Neural crest cell (in vitro differentiated cells): Measurements from ENCODE around the gene FOXC1. TPM values are rescaled to one million over a fixed set of nuclear protein-coding genes. Genes with fewer than 3 reads are reported as not detected.

Source experiments
- DNase-seq: peaks from one replicate; pipeline ENCODE4 v3.0.0; 2021; ENCODE audit warnings: low read depth, mixed read lengths, low spot score
- H3K27ac Mint-ChIP-seq: one replicate; pipeline ENCODE4 v1.8.0; 2021; ENCODE audit warnings: mild to moderate bottlenecking, mixed read lengths; ENCODE audit not compliant: unreplicated experiment
- H3K27me3 Mint-ChIP-seq: 2 replicates; pipeline ENCODE4 v1.8.0; 2021; ENCODE audit warnings: low read depth, mild to moderate bottlenecking, mixed read lengths
- H3K36me3 Mint-ChIP-seq: 2 replicates; pipeline ENCODE4 v1.8.0; 2021; ENCODE audit warnings: low read depth, mild to moderate bottlenecking, mixed read lengths
- H3K4me1 Mint-ChIP-seq: 2 replicates; pipeline ENCODE4 v1.8.0; 2021; ENCODE audit warnings: mixed read lengths
- H3K4me3 Mint-ChIP-seq: one replicate; pipeline ENCODE4 v1.8.0; 2021; ENCODE audit warnings: mild to moderate bottlenecking, mixed read lengths
- H3K9me3 Mint-ChIP-seq: 2 replicates; pipeline ENCODE4 v1.8.0; 2021; ENCODE audit warnings: mixed read lengths
- total RNA-seq: library from RNA; stranded (reverse); gene quantifications from 2 replicates; pipeline ENCODE4 v1.2.1, GENCODE V29; 2021
- TF ChIP-seq, protein P1 (sequence below): fragments of 200-600 bp; sonication (generic); conservative IDR thresholded peaks from 2 replicates; pipeline ENCODE4 v1.5.0; 2021; ENCODE audit warnings: antibody characterized with exemption, mild to moderate bottlenecking

The FOXC1 gene
- total RNA-seq, 1 donor from 2014 or later = 1.7 TPM

DNA sequence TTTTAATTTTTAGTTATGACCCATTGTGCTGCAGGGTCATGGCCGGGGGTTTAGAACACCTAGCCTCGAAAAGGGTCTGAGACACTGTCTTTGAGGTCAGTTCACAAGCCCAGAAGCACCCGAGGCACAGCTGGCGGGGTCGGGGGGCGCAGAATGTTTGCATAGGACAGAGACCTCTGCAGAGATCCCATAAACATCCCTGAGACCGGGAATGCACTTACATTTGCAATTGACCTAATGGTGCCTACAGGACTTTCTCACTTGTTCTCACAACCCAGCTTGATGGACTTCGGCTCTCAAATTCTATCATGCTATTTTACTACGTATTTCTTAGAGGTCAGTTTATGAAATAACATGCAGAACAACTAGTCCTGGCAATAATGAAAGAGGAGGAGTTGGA, 33.5 kb upstream of the FOXC1 start:
- Mint-ChIP-seq H3K4me3 (no peak overlapping the region), H3K27me3 (no peaks in the 10 kb centered on the region), H3K9me3 (peaks cover 7% of the 10 kb centered on the region), H3K36me3 (peaks cover 7% of the 10 kb centered on the region), H3K4me1 (peaks cover 31% of the 10 kb centered on the region), H3K27ac (no peak overlapping the region)
- TF ChIP-seq, protein P1, sequence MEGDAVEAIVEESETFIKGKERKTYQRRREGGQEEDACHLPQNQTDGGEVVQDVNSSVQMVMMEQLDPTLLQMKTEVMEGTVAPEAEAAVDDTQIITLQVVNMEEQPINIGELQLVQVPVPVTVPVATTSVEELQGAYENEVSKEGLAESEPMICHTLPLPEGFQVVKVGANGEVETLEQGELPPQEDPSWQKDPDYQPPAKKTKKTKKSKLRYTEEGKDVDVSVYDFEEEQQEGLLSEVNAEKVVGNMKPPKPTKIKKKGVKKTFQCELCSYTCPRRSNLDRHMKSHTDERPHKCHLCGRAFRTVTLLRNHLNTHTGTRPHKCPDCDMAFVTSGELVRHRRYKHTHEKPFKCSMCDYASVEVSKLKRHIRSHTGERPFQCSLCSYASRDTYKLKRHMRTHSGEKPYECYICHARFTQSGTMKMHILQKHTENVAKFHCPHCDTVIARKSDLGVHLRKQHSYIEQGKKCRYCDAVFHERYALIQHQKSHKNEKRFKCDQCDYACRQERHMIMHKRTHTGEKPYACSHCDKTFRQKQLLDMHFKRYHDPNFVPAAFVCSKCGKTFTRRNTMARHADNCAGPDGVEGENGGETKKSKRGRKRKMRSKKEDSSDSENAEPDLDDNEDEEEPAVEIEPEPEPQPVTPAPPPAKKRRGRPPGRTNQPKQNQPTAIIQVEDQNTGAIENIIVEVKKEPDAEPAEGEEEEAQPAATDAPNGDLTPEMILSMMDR = no peak
- no peak for DNase-seq

DNA sequence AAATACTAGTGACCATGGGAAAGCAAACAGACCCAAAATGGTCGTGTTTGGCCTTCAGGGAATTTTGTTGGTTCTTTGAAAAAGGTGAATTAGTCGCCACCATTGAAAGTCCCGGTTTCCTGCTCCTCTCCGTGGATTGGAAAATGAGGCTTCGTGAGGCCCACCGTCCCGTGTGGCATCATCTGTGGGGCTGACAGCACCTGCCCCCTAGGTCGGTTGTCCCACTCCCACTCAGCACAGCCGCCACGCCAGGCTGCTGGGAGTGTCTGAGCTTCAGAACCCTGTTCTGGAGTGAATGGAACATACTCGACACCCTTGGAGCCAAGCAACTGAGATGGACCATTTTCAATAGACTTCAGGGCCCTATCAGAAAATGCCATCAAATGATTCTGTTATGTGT, 33.0 kb upstream of the FOXC1 start:
- peaks cover 1% of the 10 kb centered on the region for H3K9me3 Mint-ChIP-seq
- H3K4me3 Mint-ChIP-seq = no peak overlapping the region
- H3K36me3 Mint-ChIP-seq = peaks cover 1% of the 10 kb centered on the region
- TF ChIP-seq, protein P1 = no peak
- no peak for DNase-seq
- no peaks in the 10 kb centered on the region for H3K27me3 Mint-ChIP-seq
- H3K27ac Mint-ChIP-seq = no peak overlapping the region
- H3K4me1 Mint-ChIP-seq = peaks cover 31% of the 10 kb centered on the region

DNA sequence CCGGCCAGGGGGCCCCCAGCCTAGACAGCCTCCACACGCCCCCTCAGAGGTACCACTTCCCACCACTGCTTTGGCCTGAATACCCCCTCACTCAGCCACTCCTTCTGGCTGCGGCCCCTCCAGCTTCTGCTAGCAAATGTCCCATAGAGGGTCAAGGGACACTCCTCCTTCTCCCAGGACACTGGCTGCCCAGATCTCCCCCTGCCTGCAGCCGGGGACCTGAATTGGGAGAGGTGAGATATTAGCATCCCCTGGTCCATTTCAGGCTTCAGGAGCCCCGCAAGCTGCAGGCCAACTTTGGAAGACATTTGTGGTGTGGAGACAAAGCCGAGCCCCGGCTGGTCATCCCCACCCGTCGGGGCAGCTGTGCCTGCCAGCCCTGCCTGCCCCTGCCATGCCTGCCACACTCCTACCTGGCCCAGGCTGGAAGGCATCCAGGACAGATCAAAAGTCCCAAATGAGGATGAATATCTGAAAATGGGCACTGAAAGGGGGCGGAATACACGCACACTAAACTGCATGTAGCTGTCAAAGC, 32.5 kb upstream of the FOXC1 start:
- Mint-ChIP-seq H3K4me1 (peaks cover 31% of the 10 kb centered on the region), H3K4me3 (no peak overlapping the region), H3K36me3 (no peaks in the 10 kb centered on the region), H3K9me3 (no peaks in the 10 kb centered on the region), H3K27me3 (no peaks in the 10 kb centered on the region), H3K27ac (no peak overlapping the region)
- TF ChIP-seq, protein P1 = no peak
- DNase-seq = no peak

DNA sequence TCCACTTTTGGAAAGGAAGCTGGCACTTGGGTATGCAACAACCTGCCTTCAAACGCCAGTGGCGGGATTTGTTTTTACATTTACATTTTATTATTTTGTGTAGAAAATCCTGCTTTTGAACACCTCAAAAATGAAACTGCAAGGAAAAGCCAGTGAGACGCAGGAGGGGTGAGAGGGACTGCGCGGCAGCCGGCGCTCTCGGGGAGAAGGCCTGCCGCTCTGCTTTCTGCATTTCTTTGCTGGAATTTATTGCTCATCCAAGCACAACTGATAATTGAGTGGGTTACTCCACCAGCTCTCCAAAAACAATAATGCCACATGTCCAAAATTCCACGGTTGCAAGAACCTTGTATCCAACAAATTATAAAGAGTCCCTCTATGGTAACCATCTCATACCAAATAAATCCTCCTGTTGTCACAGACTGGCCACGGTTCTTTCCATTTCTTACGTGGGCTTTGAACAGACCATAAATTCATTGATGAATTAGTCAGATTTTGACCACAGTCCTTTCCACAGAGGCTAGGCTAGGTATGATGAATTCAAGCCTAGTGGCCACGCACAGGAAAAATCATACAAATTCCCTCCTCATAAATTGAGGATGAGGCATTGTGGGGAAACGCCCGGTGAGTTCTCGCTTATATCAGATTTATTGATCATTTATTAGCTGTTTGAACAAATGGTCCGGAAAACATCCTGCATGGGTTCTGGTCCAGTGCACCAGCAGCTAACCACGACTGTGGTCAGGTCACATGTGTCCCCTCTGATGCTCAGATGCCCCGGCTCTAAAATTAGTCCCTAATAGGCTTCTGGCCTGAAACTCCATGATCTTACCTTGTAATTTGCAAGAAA, 31.6 kb upstream of the FOXC1 start:
- no peak for DNase-seq
- no peaks in the 10 kb centered on the region for H3K27me3 Mint-ChIP-seq
- no peaks in the 10 kb centered on the region for H3K36me3 Mint-ChIP-seq
- TF ChIP-seq, protein P1 = no peak
- peaks cover 31% of the 10 kb centered on the region for H3K4me1 Mint-ChIP-seq
- no peaks in the 10 kb centered on the region for H3K9me3 Mint-ChIP-seq
- H3K27ac Mint-ChIP-seq = no peak overlapping the region
- no peak overlapping the region for H3K4me3 Mint-ChIP-seq

DNA sequence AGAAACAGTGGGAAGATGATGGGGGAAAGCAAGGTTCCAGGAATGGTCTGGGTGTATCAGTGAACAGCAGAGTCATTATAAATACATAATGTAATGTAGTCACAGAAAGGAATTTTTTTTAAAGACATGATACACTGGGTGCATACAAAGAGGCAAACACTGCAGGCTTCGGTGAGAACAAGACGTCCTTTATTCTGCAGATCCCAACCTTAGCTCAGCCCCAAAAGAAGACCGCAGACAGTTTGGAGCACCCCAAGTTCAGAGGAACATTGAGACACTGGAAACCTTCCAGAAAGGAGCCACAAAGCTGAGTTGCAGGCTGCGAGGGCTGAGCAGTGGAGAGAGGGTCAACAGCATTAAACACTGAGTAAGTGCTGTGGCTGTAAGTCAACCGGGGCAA, 30.6 kb upstream of the FOXC1 start:
- H3K9me3 Mint-ChIP-seq = peaks cover 2% of the 10 kb centered on the region
- DNase-seq = no peak
- H3K4me1 Mint-ChIP-seq = peaks cover 31% of the 10 kb centered on the region
- no peaks in the 10 kb centered on the region for H3K36me3 Mint-ChIP-seq
- H3K27ac Mint-ChIP-seq = no peak overlapping the region
- no peaks in the 10 kb centered on the region for H3K27me3 Mint-ChIP-seq
- TF ChIP-seq, protein P1 = no peak
- H3K4me3 Mint-ChIP-seq = no peak overlapping the region
